IMR-90 (cell line): Measurements from ENCODE around the gene GPX6. TPM values are rescaled to one million over a fixed set of nuclear protein-coding genes. Genes with fewer than 3 reads are reported as not detected.

Experiments
- ATAC-seq: fragments of 200-7000 bp; cut with Tn5 transposase; 2 replicates; pipeline ENCODE4 v1.9.1; 2020; ENCODE audit warnings: low read depth, mild to moderate bottlenecking, moderate library complexity
- BruUV-seq: library from RNA; stranded (reverse); fragments of 400-500 nt; replicated peaks from 2 replicates; lab custom pipeline; 2021; lab: Mats Ljungman, UMichigan
- CTCF ChIA-PET: fragments of 300-600 bp; formaldehyde crosslinking; extraction: SDS; loops from one replicate; lab custom pipeline; 2021; ENCODE audit warnings: antibody characterized with exemption; lab: Yijun Ruan, JAX
- POLR2A ChIA-PET: fragments of 300-600 bp; sonication (Branson Sonifier 250); formaldehyde crosslinking; loops from one replicate; lab custom pipeline; 2022; ENCODE audit warnings: antibody characterized with exemption; ENCODE audit not compliant: unreplicated experiment; lab: Charles Lee
- DNase-seq: peaks from one replicate; pipeline ENCODE4 v3.0.0; 2013
- H2AFZ ChIP-seq: replicated peaks from 2 replicates; pipeline ENCODE3; 2013; ENCODE audit warnings: low read length, mild to moderate bottlenecking; ENCODE audit not compliant: poor library complexity
- H2AK5ac ChIP-seq: 2 replicates; pipeline ENCODE4 v1.6.1; 2013; ENCODE audit warnings: low read depth, low read length, inconsistent platforms
- H2AK9ac ChIP-seq: replicated peaks from 2 replicates; pipeline ENCODE3; 2013; ENCODE audit warnings: mild to moderate bottlenecking, low read depth, low read length, moderate library complexity; ENCODE audit not compliant: poor library complexity
- H2BK120ac ChIP-seq: 2 replicates; pipeline ENCODE4 v1.6.1; 2013; ENCODE audit warnings: low read depth, low read length, inconsistent platforms
- H2BK15ac ChIP-seq: 3 replicates; pipeline ENCODE4 v1.6.1; 2013; ENCODE audit warnings: low read depth, low read length, inconsistent platforms
- H2BK20ac ChIP-seq: 2 replicates; pipeline ENCODE4 v1.6.1; 2013; ENCODE audit warnings: low read depth, mild to moderate bottlenecking, inconsistent platforms, low read length, moderate library complexity
- H2BK5ac ChIP-seq: 2 replicates; pipeline ENCODE4 v1.6.1; 2013; ENCODE audit warnings: mild to moderate bottlenecking, low read depth, low read length, inconsistent platforms; ENCODE audit not compliant: poor library complexity, severe bottlenecking
- H3K14ac ChIP-seq: replicated peaks from 2 replicates; pipeline ENCODE4 v1.6.1; 2013; ENCODE audit warnings: low read depth, low read length, inconsistent platforms
- H3K18ac ChIP-seq: 2 replicates; pipeline ENCODE4 v1.6.1; 2013; ENCODE audit warnings: low read depth, low read length, control low read depth
- H3K23ac ChIP-seq: 2 replicates; pipeline ENCODE4 v1.6.1; 2013; ENCODE audit warnings: low read depth, low read length, inconsistent platforms
- H3K27ac ChIP-seq: 2 replicates; pipeline ENCODE4 v1.5.1; 2013; ENCODE audit warnings: mild to moderate bottlenecking, control low read depth, low read length; ENCODE audit not compliant: insufficient read depth
- H3K27me3 ChIP-seq: 2 replicates; pipeline ENCODE4 v1.6.1; 2013; ENCODE audit warnings: low read length; ENCODE audit not compliant: control insufficient read depth, insufficient read depth
- H3K36me3 ChIP-seq: 2 replicates; pipeline ENCODE4 v1.6.1; 2013; ENCODE audit warnings: low read length, mixed read lengths; ENCODE audit not compliant: control insufficient read depth, insufficient read depth
- H3K4ac ChIP-seq: 2 replicates; pipeline ENCODE4 v1.6.1; 2013; ENCODE audit warnings: low read depth, low read length, inconsistent platforms
- H3K4me1 ChIP-seq: 2 replicates; pipeline ENCODE4 v1.6.1; 2013; ENCODE audit warnings: low read length, mixed read lengths; ENCODE audit not compliant: control insufficient read depth, insufficient read depth
- H3K4me2 ChIP-seq: 2 replicates; pipeline ENCODE4 v1.6.1; 2013; ENCODE audit warnings: low read depth, mild to moderate bottlenecking, control low read depth, low read length, moderate library complexity
- H3K4me3 ChIP-seq: 2 replicates; pipeline ENCODE4 v1.5.1; 2013; ENCODE audit warnings: low read depth, mild to moderate bottlenecking, control low read depth, low read length, moderate library complexity; ENCODE audit not compliant: insufficient read depth
- H3K56ac ChIP-seq: 2 replicates; pipeline ENCODE4 v1.6.1; 2013; ENCODE audit warnings: low read length, inconsistent platforms; ENCODE audit not compliant: insufficient read depth; ENCODE audit errors: extremely low read depth
- H3K79me1 ChIP-seq, 2 experiments: 2 replicates each; pipeline ENCODE4 v1.6.1; 2013; ENCODE audit warnings: low read length in 2 of 2, inconsistent platforms in 1 of 2, low read depth in 1 of 2
- H3K9ac ChIP-seq: 2 replicates; pipeline ENCODE4 v1.6.1; 2013; ENCODE audit warnings: low read depth, low read length, control low read depth
- H3K9me1 ChIP-seq: 2 replicates; pipeline ENCODE4 v1.6.1; 2013; ENCODE audit warnings: low read length, inconsistent platforms; ENCODE audit not compliant: insufficient read depth
- H3K9me3 ChIP-seq: 2 replicates; pipeline ENCODE4 v1.6.1; 2013; ENCODE audit warnings: low read length; ENCODE audit not compliant: control insufficient read depth, insufficient read depth
- H4K20me1 ChIP-seq: 2 replicates; pipeline ENCODE4 v1.6.1; 2013; ENCODE audit warnings: low read length, inconsistent platforms; ENCODE audit not compliant: insufficient read depth
- H4K5ac ChIP-seq: 2 replicates; pipeline ENCODE4 v1.6.1; 2013; ENCODE audit warnings: mild to moderate bottlenecking, low read depth, low read length, control low read depth
- H4K8ac ChIP-seq, 2 experiments: 2 replicates each; pipeline ENCODE4 v1.6.1; 2013; ENCODE audit warnings: low read depth in 2 of 2, low read length in 2 of 2, control low read depth in 1 of 2, inconsistent platforms in 1 of 2
- H4K91ac ChIP-seq: 2 replicates; pipeline ENCODE4 v1.6.1; 2013; ENCODE audit warnings: low read depth, low read length, inconsistent platforms; ENCODE audit not compliant: insufficient read depth
- BHLHE40 ChIP-seq: fragments of 150-350 bp; IDR thresholded peaks from 2 replicates; pipeline ENCODE4 v1.6.1; 2016; ENCODE audit warnings: mild to moderate bottlenecking, low read depth, low read length
- FOS ChIP-seq: fragments of 150-350 bp; IDR thresholded peaks from 2 replicates; pipeline ENCODE4 v1.6.1; 2016; ENCODE audit warnings: low read depth, low read length
- NFE2L2 ChIP-seq: fragments of 150-350 bp; IDR thresholded peaks from 2 replicates; pipeline ENCODE4 v1.6.1; 2016; ENCODE audit warnings: low read depth, mild to moderate bottlenecking, low read length
- POLR2A ChIP-seq: IDR thresholded peaks from 2 replicates; pipeline ENCODE4 v1.6.1; 2012; ENCODE audit warnings: mild to moderate bottlenecking, low read depth, low read length
- RCOR1 ChIP-seq: IDR thresholded peaks from 2 replicates; pipeline ENCODE4 v1.6.1; 2012; ENCODE audit warnings: mild to moderate bottlenecking, low read length, improper control_type of control experiment; ENCODE audit not compliant: insufficient replicate concordance
- SMC3 ChIP-seq: fragments of 150-350 bp; IDR thresholded peaks from 2 replicates; pipeline ENCODE4 v1.6.1; 2016; ENCODE audit warnings: low read depth, mild to moderate bottlenecking, antibody characterized with exemption, low read length, moderate library complexity
- USF2 ChIP-seq: fragments of 150-350 bp; IDR thresholded peaks from 2 replicates; pipeline ENCODE4 v1.6.1; 2017; ENCODE audit warnings: mild to moderate bottlenecking, antibody characterized with exemption, low read length, low read depth
- WGBS, 2 experiments: methylation state at CpG; one replicate each; pipeline versions ENCODE4 v1.1.5 to v1.1.7; 2013; ENCODE audit warnings: missing lambda C conversion rate in 2 of 2; ENCODE audit not compliant: insufficient read length in 1 of 2; ENCODE audit errors: extremely low coverage in 2 of 2; 5-methylcytosine and 5-hydroxymethylcytosine counted together
- dilution Hi-C: fragments of 300-500 bp; cut with HindIII; formaldehyde crosslinking; loops from one replicate; pipeline ENCODE4 v1.14.3; 2018; ENCODE audit warnings: low sequenced_read_pairs; ENCODE audit not compliant: unreplicated experiment
- in situ Hi-C: fragments of 300-500 bp; cut with MboI; formaldehyde crosslinking; loops from 3 replicates; pipeline ENCODE4 v1.14.3; 2019; ENCODE audit warnings: low sequenced_read_pairs, inconsistent platforms, mixed read lengths
- intact Hi-C: fragments of 100-400 bp; cut with micrococcal nuclease; formaldehyde crosslinking; loops from 2 replicates; pipeline ENCODE4 v1.10.0; 2022
- polyA plus RNA-seq, 3 experiments: library from polyadenylated mRNA; depleted of rRNA; stranded (reverse); fragments of >200 nt; gene quantifications; 2 replicates each; pipeline ENCODE4 v1.2.3, GENCODE V29; 2012; ENCODE audit warnings: low replicate concordance in 1 of 3
- total RNA-seq: library from RNA; depleted of rRNA; stranded (reverse); fragments of >200 nt; gene quantifications from 2 replicates; pipeline ENCODE4 v1.2.3, GENCODE V29; 2012
- TF ChIP-seq, protein P1 (sequence below): fragments of 150-350 bp; IDR thresholded peaks from 2 replicates; pipeline ENCODE4 v1.6.1; 2016; ENCODE audit warnings: low read depth, mild to moderate bottlenecking, low read length, moderate library complexity, borderline replicate concordance

GPX6 gene
- total and polyA plus RNA-seq, 2 of the 4 experiments (the other 2 are of a cell fraction), result not detected

- BruUV-seq, result no TSS peak
- H3K4me1 ChIP-seq, result no peaks in the 10 kb centered on the region
- TF ChIP-seq POLR2A (no peak), BHLHE40 (no peak), SMC3 (no peak), FOS (no peak), RCOR1 (no peak), USF2 (no peak), NFE2L2 (no peak)
- TF ChIP-seq, protein P1, sequence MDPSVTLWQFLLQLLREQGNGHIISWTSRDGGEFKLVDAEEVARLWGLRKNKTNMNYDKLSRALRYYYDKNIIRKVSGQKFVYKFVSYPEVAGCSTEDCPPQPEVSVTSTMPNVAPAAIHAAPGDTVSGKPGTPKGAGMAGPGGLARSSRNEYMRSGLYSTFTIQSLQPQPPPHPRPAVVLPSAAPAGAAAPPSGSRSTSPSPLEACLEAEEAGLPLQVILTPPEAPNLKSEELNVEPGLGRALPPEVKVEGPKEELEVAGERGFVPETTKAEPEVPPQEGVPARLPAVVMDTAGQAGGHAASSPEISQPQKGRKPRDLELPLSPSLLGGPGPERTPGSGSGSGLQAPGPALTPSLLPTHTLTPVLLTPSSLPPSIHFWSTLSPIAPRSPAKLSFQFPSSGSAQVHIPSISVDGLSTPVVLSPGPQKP, result no peak
- no CpG with 5 or more reads among the region's 1 CpG for WGBS, 2 experiments
- no peak overlapping the region for H4K5ac ChIP-seq
- ATAC-seq, result no peak
- H2BK120ac ChIP-seq, result no peak overlapping the region
- H4K8ac ChIP-seq, result no peak overlapping the region
- no peak overlapping the region for H3K14ac ChIP-seq
- no peak overlapping the region for H3K23ac ChIP-seq
- H2AK9ac ChIP-seq, result no peak overlapping the region
- H4K91ac ChIP-seq, result no peak overlapping the region
- no peak overlapping the region for H2AFZ ChIP-seq
- no peaks in the 10 kb centered on the region for H3K9me1 ChIP-seq
- dilution Hi-C loops (no loop called here), intact Hi-C loops (loop anchor here (5.0 kb wide), 2 partner anchors 161 to 1009 kb away; no protein-coding TSS in a partner anchor), in situ Hi-C loops (no loop called here)
- H3K79me1 ChIP-seq, result no peaks in the 10 kb centered on the region
- H3K18ac ChIP-seq, result no peak overlapping the region
- H3K36me3 ChIP-seq, result no peaks in the 10 kb centered on the region
- no peak overlapping the region for H2BK20ac ChIP-seq
- no peak overlapping the region for H2AK5ac ChIP-seq
- no peak overlapping the region for H3K4ac ChIP-seq
- H3K4me3 ChIP-seq, result no peak overlapping the region
- no peak overlapping the region for H2BK5ac ChIP-seq
- no peaks in the 10 kb centered on the region for H4K20me1 ChIP-seq
- ChIA-PET CTCF (no interaction called here), POLR2A (no interaction called here)
- H2BK15ac ChIP-seq, result no peak overlapping the region
- no peak overlapping the region for H3K9ac ChIP-seq
- H3K9me3 ChIP-seq, result no peaks in the 10 kb centered on the region
- H3K4me2 ChIP-seq, result no peak overlapping the region
- H3K27me3 ChIP-seq, result peaks cover 2% of the 10 kb centered on the region; the same call in 1 of the 2 replicates
- DNase-seq, result no peak
- no peak overlapping the region for H3K56ac ChIP-seq
- no peak overlapping the region for H3K27ac ChIP-seq
Measured at GRCh38 chr6:28486533-28486932, 29.1 kb downstream of the GPX6 start.
